ENCODE results near the gene NCOR2. TPM values are rescaled to one million over a fixed set of nuclear protein-coding genes. Genes with fewer than 3 reads are reported as not detected.

Gene NCOR2
- total and polyA plus RNA-seq, 2 of the 8 experiments (the other 6 are each of a cell fraction or from before 2014, with no cell fraction given): 14.8 to 275 TPM

- Histone ChIP-seq H3K23ac (ENCODE audit: insufficient read length) (no peak overlapping the region), H2BK20ac (ENCODE audit: low read length) (no peak overlapping the region), H2BK15ac (ENCODE audit: low read length) (no peak overlapping the region), H3K36me3 (ENCODE audit: control insufficient read depth in 2 of 4, insufficient read depth in 4 of 4, low read length in 3 of 4) (peaks cover 0 to 8% (median 0%) of the 10 kb centered on the region in 4 experiments; a peak in 1 of 8 replicates), H3K4me1 (replicated peaks in 1 of 4; ENCODE audit: control insufficient read depth in 3 of 4, insufficient read depth in 4 of 4, low read length in 3 of 4) (peaks cover 0 to 3% (median 0%) of the 10 kb centered on the region in 4 experiments; a peak in 3 of 7 replicates), H2AK5ac (ENCODE audit: low read depth, low read length) (no peak overlapping the region), H3K4me2 (ENCODE audit: insufficient read depth in 1 of 2, low read depth in 2 of 2, low read length in 2 of 2) (no peak overlapping the region), H3K14ac (ENCODE audit: insufficient read length) (no peak overlapping the region), H2BK120ac (replicated peaks; ENCODE audit: low read depth, low read length) (no peak overlapping the region), H3K56ac (replicated peaks; ENCODE audit: insufficient read length, low read depth, low read length) (no peak overlapping the region), H4K5ac (ENCODE audit: insufficient read length, low read depth, low read length) (no peak overlapping the region), H3K23me2 (ENCODE audit: low read depth, low read length) (no peaks in the 10 kb centered on the region), H4K8ac (ENCODE audit: extremely low read depth, insufficient read depth, low read length) (no peak overlapping the region), H3K4ac (replicated peaks; ENCODE audit: insufficient read length, low read depth, low read length) (no peak overlapping the region), H2BK5ac (ENCODE audit: low read depth, low read length) (no peak overlapping the region), H4K91ac (replicated peaks; ENCODE audit: insufficient read length, low read length) (no peak overlapping the region), H3K4me3 (ENCODE audit: extremely low read depth in 1 of 4, insufficient read depth in 2 of 4, low read depth in 3 of 4, low read length in 4 of 4) (no peak overlapping the region), H3K18ac (ENCODE audit: extremely low read depth, low read length) (no peak overlapping the region), H3K27ac (ENCODE audit: low read depth, low read length) (no peak overlapping the region; the same call in 1 of the 2 replicates), H3K9me3 (ENCODE audit: insufficient read depth in 2 of 2, low read depth in 1 of 2, low read length in 1 of 2) (peaks cover 0 to 5% of the 10 kb centered on the region in 2 experiments; a peak in 1 of 4 replicates), H2AFZ (ENCODE audit: low read length) (no peak overlapping the region), H3K27me3 (replicated peaks in 1 of 4; ENCODE audit: control insufficient read depth in 3 of 4, extremely low read depth in 1 of 4, insufficient read depth in 3 of 4, low read length in 3 of 4) (no peaks in the 10 kb centered on the region), H3K79me2 (ENCODE audit: control insufficient read depth in 1 of 2, insufficient read depth in 2 of 2, low read length in 2 of 2) (peaks cover 3 to 89% of the 10 kb centered on the region in 2 experiments; a peak in 3 of 4 replicates), H2BK12ac (ENCODE audit: low read depth, low read length) (no peak overlapping the region), H3K9ac (replicated peaks in 1 of 4; ENCODE audit: extremely low read depth in 1 of 4, low read depth in 3 of 4, low read length in 3 of 4) (no peak overlapping the region), H4K20me1 (replicated peaks in 1 of 2; ENCODE audit: control insufficient read depth in 1 of 2, insufficient read depth in 2 of 2, low read length in 2 of 2) (peaks cover 27 to 41% of the 10 kb centered on the region in 2 experiments), H3K79me1 (ENCODE audit: low read depth, low read length) (peaks cover 20% of the 10 kb centered on the region)
- ChIA-PET POLR2A (ENCODE audit: partially characterized antibody) (interaction anchor here (1.2 kb wide), 1 partner anchor 12 kb away, joined by 4 read pairs; no protein-coding TSS in a partner anchor), CTCF (ENCODE audit: partially characterized antibody) (interaction anchor here (1.0 to 5.5 kb wide), 5 partner anchors 10 to 25 kb away, joined by 4 to 39 read pairs (median 11); no protein-coding TSS in a partner anchor)
- no peak for FAIRE-seq
- TF ChIP-seq TAF1 (IDR thresholded peaks at IDR 0.05; ENCODE audit: low read depth, low read length): no peak
- 93% methylated on average over 13 of the region's 13 CpGs; no CpG with 5 or more reads in 1 of the 2 experiments for WGBS, 2 experiments (ENCODE audit: extremely low coverage in 1 of 2, insufficient coverage in 1 of 2, insufficient read length in 1 of 2, insufficient replicate concordance in 2 of 2, low coverage in 1 of 2, low lambda C conversion rate in 2 of 2, missing lambda C conversion rate in 1 of 2)
- no peak for DNase-seq (ENCODE audit: low read depth in 1 of 2, low spot score in 2 of 2)
Observed at GRCh38 chr12:124525927-124526692, 41.3 kb downstream of the NCOR2 start.

Measured in H1 (cell line).